CD14-positive monocyte (primary cell): ENCODE measurements around the gene CCDC186. TPM values are rescaled to one million over a fixed set of nuclear protein-coding genes. Genes with fewer than 3 reads are reported as not detected.

ENCODE experiments used
- DNase-seq, 3 donors: peaks; one replicate each; pipeline ENCODE4 v3.0.0-alpha.2; 2011 to 2022
- H2AFZ ChIP-seq: 2 replicates; pipeline ENCODE4 v1.6.0; 2012; ENCODE audit warnings: mild to moderate bottlenecking, low read depth, low read length, inconsistent platforms; ENCODE audit not compliant: insufficient read depth, poor library complexity, severe bottlenecking
- H3K27ac ChIP-seq, 2 donors: 1 replicate in 1 of 2; 2 replicates in 1 of 2; pipeline ENCODE4 v1.5.1; 2012 to 2013; ENCODE audit warnings: low read length in 2 of 2, control low read depth in 1 of 2, inconsistent platforms in 1 of 2, low read depth in 1 of 2, mild to moderate bottlenecking in 1 of 2
- H3K27me3 ChIP-seq, 2 donors: one replicate each; pipeline versions ENCODE4 v1.6.0 to v1.6.1; 2011 to 2013; ENCODE audit warnings: low read length in 2 of 2; ENCODE audit not compliant: control insufficient read depth in 2 of 2, insufficient read depth in 2 of 2
- H3K36me3 ChIP-seq, 2 donors: replicated peaks in 1 of 2; 1 replicate in 1 of 2; 2 replicates in 1 of 2; pipeline versions ENCODE4 v1.5.1 to v1.6.1; 2012 to 2013; ENCODE audit warnings: low read length in 2 of 2, control low read depth in 1 of 2, inconsistent platforms in 1 of 2, mild to moderate bottlenecking in 1 of 2; ENCODE audit not compliant: insufficient read depth in 2 of 2, control insufficient read depth in 1 of 2
- H3K4me1 ChIP-seq, 2 donors: 1 replicate in 1 of 2; 2 replicates in 1 of 2; pipeline versions ENCODE4 v1.5.1 to v1.6.1; 2012 to 2013; ENCODE audit warnings: low read length in 2 of 2, control low read depth in 1 of 2, inconsistent platforms in 1 of 2, mild to moderate bottlenecking in 1 of 2, moderate library complexity in 1 of 2; ENCODE audit not compliant: insufficient read depth in 2 of 2, control insufficient read depth in 1 of 2
- H3K4me2 ChIP-seq: replicated peaks from 2 replicates; pipeline ENCODE3; 2012; ENCODE audit warnings: low read length, moderate library complexity, mild to moderate bottlenecking; ENCODE audit not compliant: poor library complexity, severe bottlenecking; ENCODE audit errors: extremely low read depth
- H3K4me3 ChIP-seq, 3 experiments: fragments of 200-600 bp in 1 of 3; sonication (generic) in 1 of 3; replicated peaks in 1 of 3; 1 replicate in 2 of 3; 2 replicates in 1 of 3; pipeline ENCODE4 v1.5.1; 2011 to 2013; ENCODE audit warnings: low read length in 3 of 3, mild to moderate bottlenecking in 3 of 3, control low read depth in 2 of 3, low read depth in 2 of 3, inconsistent platforms in 1 of 3, moderate library complexity in 1 of 3
- H3K79me2 ChIP-seq: 2 replicates; pipeline ENCODE4 v1.6.0; 2012; ENCODE audit warnings: mild to moderate bottlenecking, control low read depth, inconsistent platforms, low read length, moderate library complexity; ENCODE audit not compliant: insufficient read depth
- H3K9ac ChIP-seq: 2 replicates; pipeline ENCODE4 v1.6.0; 2017; ENCODE audit warnings: low read length, mild to moderate bottlenecking; ENCODE audit not compliant: insufficient read depth, poor library complexity, severe bottlenecking
- H3K9me3 ChIP-seq, 2 donors: replicated peaks in 1 of 2; 1 replicate in 1 of 2; 2 replicates in 1 of 2; pipeline versions ENCODE4 v1.5.1 to v1.6.1; 2012 to 2013; ENCODE audit warnings: low read length in 2 of 2, control low read depth in 1 of 2; ENCODE audit not compliant: control insufficient read depth in 1 of 2, insufficient read depth in 1 of 2
- H4K20me1 ChIP-seq: 2 replicates; pipeline ENCODE4 v1.6.0; 2012; ENCODE audit warnings: mild to moderate bottlenecking, low read length, control low read depth, moderate library complexity; ENCODE audit not compliant: insufficient read depth
- H3K27ac Mint-ChIP-seq, 7 donors: one replicate each; pipeline ENCODE4 v1.8.0; 2020; ENCODE audit warnings: mild to moderate bottlenecking in 7 of 7, mixed read lengths in 7 of 7, moderate library complexity in 6 of 7, inconsistent platforms in 2 of 7
- H3K27me3 Mint-ChIP-seq, 3 donors: one replicate each; pipeline ENCODE4 v1.8.0; 2021 to 2022; ENCODE audit warnings: low read depth in 3 of 3, mild to moderate bottlenecking in 3 of 3, mixed read lengths in 3 of 3, moderate library complexity in 3 of 3, inconsistent platforms in 1 of 3
- H3K36me3 Mint-ChIP-seq, 2 donors: one replicate each; pipeline ENCODE4 v1.8.0; 2020; ENCODE audit warnings: mixed read lengths in 2 of 2, inconsistent platforms in 1 of 2, mild to moderate bottlenecking in 1 of 2
- H3K4me1 Mint-ChIP-seq: one replicate; pipeline ENCODE4 v1.8.0; 2020; ENCODE audit warnings: mild to moderate bottlenecking, mixed read lengths
- H3K4me3 Mint-ChIP-seq, 2 donors: one replicate each; pipeline ENCODE4 v1.8.0; 2020; ENCODE audit warnings: mild to moderate bottlenecking in 2 of 2, mixed read lengths in 2 of 2, moderate library complexity in 1 of 2
- H3K9me3 Mint-ChIP-seq, 7 donors: one replicate each; pipeline ENCODE4 v1.8.0; 2020 to 2022; ENCODE audit warnings: mixed read lengths in 7 of 7, mild to moderate bottlenecking in 6 of 7, moderate library complexity in 6 of 7, inconsistent platforms in 2 of 7
- CTCF ChIP-seq: fragments of 200-600 bp; IDR thresholded peaks from one replicate; pipeline ENCODE4 v1.8.0; 2022; ENCODE audit warnings: antibody characterized with exemption, mild to moderate bottlenecking
- WGBS: methylation state at CpG from one replicate; pipeline ENCODE4 v1.1.5; 2013; ENCODE audit warnings: missing lambda C conversion rate; ENCODE audit not compliant: insufficient coverage; 5-methylcytosine and 5-hydroxymethylcytosine counted together
- intact Hi-C, 2 donors: fragments of 100-400 bp; cut with micrococcal nuclease; formaldehyde crosslinking; loops; one replicate each; pipeline versions ENCODE4 v1.15.0 to v1.15.1; 2023
- polyA plus RNA-seq, 3 donors: library from polyadenylated mRNA; depleted of rRNA in 1 of 3; unstranded in 2 of 3; stranded (reverse) in 1 of 3; fragments of 300-500 nt in 2 of 3; fragments of >200 nt in 1 of 3; fragmentation: Illumina TruSeq in 2 of 3; gene quantifications; 1 replicate in 2 of 3; 2 replicates in 1 of 3; pipeline ENCODE4 v1.2.3, GENCODE V29; 2012 to 2021

Gene CCDC186
- polyA plus RNA-seq, 3 donors = 6.9 to 9.8 (median 8.9) TPM

- Histone ChIP-seq H3K9me3 (no peaks in the 10 kb centered on the region), H3K4me3 (no peak overlapping the region), H3K27me3 (no peaks in the 10 kb centered on the region), H4K20me1 (no peaks in the 10 kb centered on the region), H3K4me1 (no peaks in the 10 kb centered on the region), H3K79me2 (no peaks in the 10 kb centered on the region), H3K36me3 (peaks cover 24 to 48% of the 10 kb centered on the region in 2 donors), H3K27ac (no peak overlapping the region), H2AFZ (no peak overlapping the region), H3K4me2 (no peak overlapping the region), H3K9ac (no peak overlapping the region)
- H3K4me3 Mint-ChIP-seq = no peak overlapping the region
- peaks cover 0 to 4% (median 2%) of the 10 kb centered on the region in 3 donors for H3K27me3 Mint-ChIP-seq
- intact Hi-C loops = no loop called here
- no CpG with 5 or more reads among the region's 1 CpG for WGBS
- no peaks in the 10 kb centered on the region for H3K4me1 Mint-ChIP-seq
- no peak overlapping the region for H3K27ac Mint-ChIP-seq
- H3K9me3 Mint-ChIP-seq = no peaks in the 10 kb centered on the region
- no peak for TF ChIP-seq CTCF
- no peak for DNase-seq
- peaks cover 34 to 37% of the 10 kb centered on the region in 2 donors for H3K36me3 Mint-ChIP-seq
Measured at GRCh38 chr10:114121031-114121430, 53.0 kb downstream of the CCDC186 start.

DNA sequence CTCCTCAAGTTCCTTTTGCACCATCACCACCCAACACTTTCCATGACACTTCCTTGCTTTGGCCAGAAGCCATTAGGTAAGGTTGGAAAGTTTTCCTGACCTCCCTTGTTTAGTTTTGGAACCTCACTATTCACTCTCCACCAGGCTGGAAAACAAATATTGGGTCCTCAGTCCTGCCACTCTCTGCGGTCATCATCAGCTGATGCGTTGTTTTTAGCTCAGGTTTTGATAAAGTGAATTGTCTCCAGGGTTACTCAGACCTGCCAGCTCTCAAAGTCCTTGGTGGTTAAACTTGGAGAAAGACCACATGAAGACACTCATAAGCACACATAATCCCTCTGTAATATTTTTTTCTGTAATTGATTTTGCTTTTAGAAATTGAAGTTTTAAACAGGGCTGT, 55.5 kb downstream of the CCDC186 start:
- DNase-seq = no peak
- peaks cover 0 to 9% (median 2%) of the 10 kb centered on the region in 3 donors for H3K27me3 Mint-ChIP-seq
- H3K27ac Mint-ChIP-seq = no peak overlapping the region

More for the DNA sequence above, 55.5 kb downstream of the CCDC186 start:
- no peak overlapping the region for H3K4me3 ChIP-seq
- H3K27me3 ChIP-seq = no peaks in the 10 kb centered on the region
- H4K20me1 ChIP-seq = no peaks in the 10 kb centered on the region
- H3K9me3 ChIP-seq = no peaks in the 10 kb centered on the region
- H3K79me2 ChIP-seq = no peaks in the 10 kb centered on the region
- no peaks in the 10 kb centered on the region for H3K4me1 ChIP-seq
- no peak overlapping the region for H3K27ac ChIP-seq
- no peak overlapping the region for H3K4me2 ChIP-seq
- no peak for TF ChIP-seq CTCF
- Mint-ChIP-seq H3K9me3 (no peaks in the 10 kb centered on the region), H3K4me1 (no peaks in the 10 kb centered on the region), H3K36me3 (peaks cover 16 to 18% of the 10 kb centered on the region in 2 donors), H3K4me3 (no peak overlapping the region)
- H3K36me3 ChIP-seq = peaks cover 3 to 25% of the 10 kb centered on the region in 2 donors
- H2AFZ ChIP-seq = no peak overlapping the region
- WGBS = no CpG with 5 or more reads among the region's 2 CpGs
- intact Hi-C loops = loop anchor here in 1 of 2 donors (10.0 kb wide), 1 partner anchor 414 kb away; no protein-coding TSS in a partner anchor
- no peak overlapping the region for H3K9ac ChIP-seq
